ENCODE measurements around the gene AKAP14. TPM values are rescaled to one million over a fixed set of nuclear protein-coding genes. Genes with fewer than 3 reads are reported as not detected.

The AKAP14 gene
- total RNA-seq (not detected), polyA plus RNA-seq (not detected), total RNA-seq (not detected)

DNA sequence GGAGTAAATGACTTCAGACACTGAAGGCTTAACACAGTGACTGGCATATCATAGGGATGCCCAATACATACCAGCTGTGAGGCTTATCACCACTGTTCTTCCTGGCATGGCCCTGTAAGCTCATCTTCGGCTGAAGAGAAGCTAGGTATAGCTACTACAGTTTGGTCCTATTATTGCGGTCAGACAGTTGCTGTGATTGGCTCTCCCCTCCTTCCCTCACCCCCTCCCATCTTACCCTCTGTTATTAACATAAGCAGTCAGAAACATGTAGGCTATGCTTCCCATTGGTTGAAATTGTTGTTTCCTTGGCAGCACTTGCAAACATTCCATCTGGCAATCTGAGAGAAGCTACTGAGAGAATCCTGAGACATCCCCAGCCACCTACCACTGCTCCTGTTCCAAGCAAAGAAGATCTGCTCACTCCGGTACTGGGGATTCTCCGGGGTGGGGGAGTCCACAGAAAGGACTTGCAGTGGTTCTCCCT lies at the start of gene AKAP14:
Gene AKAP14 (plus strand): TSS at position 51 of the 484 bp plus-strand sequence. CDS start 7,331 bp downstream, outside the sequence.
- Histone ChIP-seq H3K36me3 (ENCODE audit: control insufficient read depth in 2 of 3, insufficient read depth in 3 of 3, low read length in 3 of 3) (no peaks in the 10 kb centered on the region), H3K27me3 (ENCODE audit: control insufficient read depth in 2 of 2, insufficient read depth in 2 of 2, low read length in 2 of 2) (no peaks in the 10 kb centered on the region), H3K4me3 (ENCODE audit: low read length) (no peak within 1 kb of the TSS), H3K27ac (ENCODE audit: low read depth, low read length) (no peak within 1 kb of the TSS), H3K4me1 (ENCODE audit: control insufficient read depth in 2 of 2, insufficient read depth in 2 of 2, low read length in 2 of 2) (no peaks in the 10 kb centered on the region), H3K9me3 (ENCODE audit: control insufficient read depth in 2 of 3, low read length in 3 of 3) (no peaks in the 10 kb centered on the region)
- Mint-ChIP-seq H3K4me1 (peaks cover 0 to 3% (median 0%) of the 10 kb centered on the region in 7 donors), H3K27me3 (no peaks in the 10 kb centered on the region), H3K4me3 (no peak within 1 kb of the TSS), H3K27ac (no peak within 1 kb of the TSS), H3K9me3 (no peaks in the 10 kb centered on the region), H3K36me3 (no peaks in the 10 kb centered on the region)
- intact Hi-C loops (cut with micrococcal nuclease): no loop called here
- CTCF ChIA-PET: no interaction called here
- DNase-seq (no peak), ATAC-seq (no peak)
- POLR2A ChIA-PET: no interaction called here

DNA sequence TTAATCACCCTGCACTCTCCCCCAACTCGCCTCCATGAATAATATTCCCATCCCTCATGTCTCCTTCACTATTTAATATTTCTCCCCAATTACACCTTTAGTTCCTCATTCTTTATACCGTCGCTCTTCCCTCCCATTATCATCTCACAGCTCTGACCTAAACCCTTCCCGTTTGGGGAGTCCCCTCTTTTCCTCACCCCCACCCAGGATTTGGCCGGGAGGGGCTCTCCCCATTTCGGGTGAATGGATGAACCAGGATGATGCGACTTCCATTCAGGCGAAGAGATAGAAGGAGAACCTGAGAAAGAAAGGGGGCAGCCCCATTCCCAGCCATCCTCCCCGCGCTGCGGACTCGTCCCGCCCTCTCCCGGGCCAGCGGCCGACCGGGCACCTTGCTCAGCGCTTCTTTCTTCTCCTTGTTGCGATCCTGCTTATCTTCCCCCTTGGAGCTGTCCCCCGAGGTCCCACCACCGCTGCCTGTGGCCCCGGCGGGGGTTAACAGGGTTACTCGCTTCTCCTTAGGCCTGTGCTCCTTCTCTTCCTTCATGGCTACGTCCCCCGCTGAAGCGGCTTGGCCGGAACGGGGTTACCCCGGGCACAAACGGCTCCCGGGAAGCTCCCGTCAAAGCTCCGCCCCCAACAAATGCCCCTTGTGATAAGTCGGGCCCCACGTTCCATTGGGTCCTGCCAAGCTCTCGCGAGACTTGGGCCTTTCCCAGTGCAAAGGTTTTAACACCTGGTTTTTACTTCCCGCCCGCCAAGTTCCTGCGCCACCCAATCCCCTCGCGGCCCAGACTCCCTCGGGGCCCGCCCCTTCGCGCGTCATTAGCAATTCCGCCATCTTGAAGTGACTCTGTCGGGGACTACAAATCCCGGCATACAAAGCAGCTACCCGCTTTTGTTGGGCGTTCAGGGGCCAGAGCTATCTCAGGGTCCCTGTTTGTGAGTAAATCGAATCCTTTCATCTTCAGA lies 43.0 kb upstream of the AKAP14 start, which contains the start of gene UPF3B:
Gene UPF3B (minus strand): TSS at position 582 of the 972 bp plus-strand sequence. CDS start 35 bp downstream, at position 547.
- Mint-ChIP-seq H3K4me1 (peaks cover 3 to 29% (median 23%) of the 10 kb centered on the region in 7 donors), H3K27ac (peak within 1 kb of the TSS; percentile 87 to 99 (median 97)), H3K36me3 (peaks cover 0 to 8% (median 3%) of the 10 kb centered on the region in 5 donors), H3K4me3 (peak within 1 kb of the TSS; percentile 89 to 100 (median 98)), H3K27me3 (peaks cover 0 to 3% (median 0%) of the 10 kb centered on the region in 5 donors), H3K9me3 (peaks cover 0 to 2% (median 0%) of the 10 kb centered on the region in 11 donors)
- Histone ChIP-seq H3K9me3 (ENCODE audit: control insufficient read depth in 2 of 3, low read length in 3 of 3) (no peaks in the 10 kb centered on the region), H3K36me3 (ENCODE audit: control insufficient read depth in 2 of 3, insufficient read depth in 3 of 3, low read length in 3 of 3) (peaks cover 0 to 6% (median 0%) of the 10 kb centered on the region in 3 experiments), H3K4me3 (ENCODE audit: low read length) (peak within 1 kb of the TSS; percentile 88), H3K4me1 (ENCODE audit: control insufficient read depth in 2 of 2, insufficient read depth in 2 of 2, low read length in 2 of 2) (no peaks in the 10 kb centered on the region), H3K27ac (ENCODE audit: low read depth, low read length) (peak within 1 kb of the TSS; percentile 95), H3K27me3 (ENCODE audit: control insufficient read depth in 2 of 2, insufficient read depth in 2 of 2, low read length in 2 of 2) (no peaks in the 10 kb centered on the region)
- POLR2A ChIA-PET: interaction anchor here (0.5 to 2.5 kb wide), 10 partner anchors 9 to 396 kb away, joined by 3 to 27 read pairs (median 5); partner anchors contain the start of genes NDUFA1, RNF113A and RPL39
- CTCF ChIA-PET: interaction anchor here (0.6 to 0.9 kb wide), 2 partner anchors 61 to 244 kb away, joined by 3 to 5 read pairs; partner anchors contain the start of gene RPL39
- peak; percentile 98 for ATAC-seq
- peak; percentile 67 to 96 (median 92) for DNase-seq
- intact Hi-C loops (cut with micrococcal nuclease): loop anchor here (1.0 to 5.0 kb wide), 8 partner anchors 19 to 384 kb away; partner anchors contain the start of genes NDUFA1 (in 2 of the 2), RNF113A (in 2 of the 2), RPL39 (in 2 of the 2) and SLC25A5 (in 2 of the 2)

DNA sequence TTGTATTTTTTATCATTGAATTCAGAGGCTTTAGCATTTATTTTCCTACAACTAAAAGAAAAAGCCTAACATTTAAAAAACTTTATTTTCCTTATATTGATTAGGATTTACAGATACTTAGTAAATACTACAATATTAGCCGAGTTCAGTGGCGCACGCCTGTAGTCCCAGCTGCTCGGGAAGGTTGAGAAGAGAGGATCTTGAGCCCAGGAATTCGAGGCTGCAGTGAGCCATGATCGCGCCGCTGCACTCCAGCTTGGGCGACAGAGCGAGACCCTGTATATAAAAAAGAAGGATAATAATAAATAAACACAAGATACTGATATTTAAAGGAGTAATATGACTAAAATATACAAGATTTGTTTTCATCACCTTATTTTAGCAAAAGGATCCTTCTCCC lies 42.2 kb upstream of the AKAP14 start:
- H3K27ac ChIP-seq (ENCODE audit: low read depth, low read length): peak overlapping the region; percentile 79
- peak overlapping the region in 8 of 9 donors; percentile 87 to 99 (median 97) for H3K27ac Mint-ChIP-seq
- H3K4me1 Mint-ChIP-seq: peaks cover 3 to 29% (median 23%) of the 10 kb centered on the region in 7 donors
- ATAC-seq (no peak), DNase-seq (no peak)
- peaks cover 0 to 6% (median 0%) of the 10 kb centered on the region in 3 experiments for H3K36me3 ChIP-seq (ENCODE audit: control insufficient read depth in 2 of 3, insufficient read depth in 3 of 3, low read length in 3 of 3)
- peaks cover 0 to 3% (median 0%) of the 10 kb centered on the region in 5 donors for H3K27me3 Mint-ChIP-seq
- ChIA-PET CTCF (interaction anchor here (0.9 kb wide), 1 partner anchor 62 kb away, joined by 5 read pairs; the partner anchor contains the start of gene RPL39), POLR2A (interaction anchor here (0.7 to 2.5 kb wide), 8 partner anchors 8 to 164 kb away, joined by 3 to 27 read pairs (median 4); partner anchors contain the start of genes NDUFA1, RNF113A and RPL39)
- H3K9me3 Mint-ChIP-seq: peaks cover 0 to 2% (median 0%) of the 10 kb centered on the region in 11 donors
- intact Hi-C loops (cut with micrococcal nuclease): loop anchor here (1.0 to 5.0 kb wide), 8 partner anchors 18 to 385 kb away; partner anchors contain the start of genes NDUFA1 (in 2 of the 2), RNF113A (in 2 of the 2), RPL39 (in 2 of the 2) and SLC25A5 (in 2 of the 2)
- H3K4me3 ChIP-seq (ENCODE audit: low read length): peak overlapping the region; percentile 20
- no peaks in the 10 kb centered on the region for H3K27me3 ChIP-seq (ENCODE audit: control insufficient read depth in 2 of 2, insufficient read depth in 2 of 2, low read length in 2 of 2)
- no peaks in the 10 kb centered on the region for H3K4me1 ChIP-seq (ENCODE audit: control insufficient read depth in 2 of 2, insufficient read depth in 2 of 2, low read length in 2 of 2)
- H3K4me3 Mint-ChIP-seq: peak overlapping the region; percentile 89 to 100 (median 98)
- peaks cover 0 to 7% (median 3%) of the 10 kb centered on the region in 5 donors for H3K36me3 Mint-ChIP-seq
- H3K9me3 ChIP-seq (ENCODE audit: control insufficient read depth in 2 of 3, low read length in 3 of 3): no peaks in the 10 kb centered on the region

DNA sequence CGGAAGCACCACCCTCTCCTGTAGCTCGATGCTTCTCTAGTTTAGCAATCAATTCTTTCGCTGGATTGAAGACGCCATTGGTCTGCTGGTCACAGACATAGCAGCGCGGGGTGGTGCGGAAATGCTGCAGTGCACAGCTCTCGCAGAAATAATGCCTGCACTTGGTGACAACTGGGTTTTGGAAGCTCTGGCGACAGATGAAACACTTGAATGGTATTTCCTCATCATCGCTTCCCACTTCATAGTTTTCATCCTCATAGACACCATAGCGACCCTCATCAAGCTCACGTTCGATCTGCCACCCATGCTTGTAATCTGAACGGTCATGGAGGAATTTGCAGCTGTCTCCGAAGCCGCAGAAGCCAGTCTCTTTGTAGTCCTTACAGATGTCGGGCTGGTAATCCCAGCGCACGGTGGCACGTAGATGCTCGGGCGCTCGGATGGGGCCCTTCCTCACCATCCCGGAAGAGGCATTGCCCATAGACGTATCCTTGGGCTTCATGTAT lies 25.0 kb upstream of the AKAP14 start:
- intact Hi-C loops (cut with micrococcal nuclease): loop anchor here (1.0 to 5.0 kb wide), 16 partner anchors 11 to 1523 kb away; partner anchors contain the start of genes NKAP (in 2 of the 2), NKRF (in 2 of the 2), PGRMC1 (in 2 of the 2) and RPL39 (in 2 of the 2)
- H3K4me3 ChIP-seq (ENCODE audit: low read length): peak overlapping the region; percentile 90

DNA sequence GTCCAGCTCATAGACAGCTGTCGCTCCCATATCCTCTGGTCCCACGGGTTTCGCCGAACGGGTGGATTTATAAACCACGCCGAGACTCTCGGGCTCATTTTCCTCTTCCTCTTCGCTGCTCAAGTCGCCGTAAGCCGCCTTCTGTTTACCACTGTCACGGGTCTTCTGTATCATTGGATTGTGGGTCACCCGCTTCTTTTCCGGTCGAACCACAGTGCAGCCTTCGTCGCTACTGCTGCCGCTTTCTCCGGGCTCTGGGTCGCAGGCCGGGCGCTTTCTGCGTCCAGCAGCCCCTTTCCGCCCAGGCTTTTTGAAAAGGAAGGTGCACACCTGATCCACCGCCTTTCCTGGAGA lies 24.5 kb upstream of the AKAP14 start:
- peaks cover 6 to 35% (median 15%) of the 10 kb centered on the region in 7 donors for H3K4me1 Mint-ChIP-seq
- ChIA-PET CTCF (interaction anchor here (0.8 kb wide), 1 partner anchor 11 kb away, joined by 3 read pairs; no protein-coding TSS in a partner anchor), POLR2A (interaction anchor here (0.6 to 4.1 kb wide), 16 partner anchors 9 to 296 kb away, joined by 3 to 46 read pairs (median 6); partner anchors contain the start of genes NKRF, RPL39, SOWAHD and UBE2A)
- DNase-seq (peak in 1 of 9 donors; percentile 51), ATAC-seq (peak; percentile 58)
- no peaks in the 10 kb centered on the region for H3K9me3 ChIP-seq (ENCODE audit: control insufficient read depth in 2 of 3, low read length in 3 of 3)
- intact Hi-C loops (cut with micrococcal nuclease): loop anchor here (1.0 to 5.0 kb wide), 16 partner anchors 10 to 1524 kb away; partner anchors contain the start of genes NKAP (in 2 of the 2), NKRF (in 2 of the 2), PGRMC1 (in 2 of the 2) and RPL39 (in 2 of the 2)
- no peaks in the 10 kb centered on the region for H3K27me3 ChIP-seq (ENCODE audit: control insufficient read depth in 2 of 2, insufficient read depth in 2 of 2, low read length in 2 of 2)
- H3K27ac ChIP-seq (ENCODE audit: low read depth, low read length): peak overlapping the region; percentile 88
- H3K4me3 Mint-ChIP-seq: peak overlapping the region; percentile 86 to 100 (median 97)
- H3K9me3 Mint-ChIP-seq: peaks cover 0 to 6% (median 0%) of the 10 kb centered on the region in 11 donors
- H3K4me1 ChIP-seq (ENCODE audit: control insufficient read depth in 2 of 2, insufficient read depth in 2 of 2, low read length in 2 of 2): peaks cover 7 to 8% of the 10 kb centered on the region in 2 donors
- H3K4me3 ChIP-seq (ENCODE audit: low read length): peak overlapping the region; percentile 90
- peak overlapping the region; percentile 94 to 100 (median 99) for H3K27ac Mint-ChIP-seq
- peaks cover 0 to 13% (median 3%) of the 10 kb centered on the region in 5 donors for H3K36me3 Mint-ChIP-seq
- H3K27me3 Mint-ChIP-seq: no peaks in the 10 kb centered on the region
- no peaks in the 10 kb centered on the region for H3K36me3 ChIP-seq (ENCODE audit: control insufficient read depth in 2 of 3, insufficient read depth in 3 of 3, low read length in 3 of 3)

More for the DNA sequence above, 25.0 kb upstream of the AKAP14 start:
- peaks cover 0 to 13% (median 0%) of the 10 kb centered on the region in 5 donors for H3K36me3 Mint-ChIP-seq
- no peaks in the 10 kb centered on the region for H3K27me3 Mint-ChIP-seq
- peak overlapping the region; percentile 94 to 100 (median 99) for H3K27ac Mint-ChIP-seq
- H3K4me1 Mint-ChIP-seq: peaks cover 6 to 35% (median 15%) of the 10 kb centered on the region in 7 donors
- Histone ChIP-seq H3K4me1 (ENCODE audit: control insufficient read depth in 2 of 2, insufficient read depth in 2 of 2, low read length in 2 of 2) (peaks cover 7 to 8% of the 10 kb centered on the region in 2 donors), H3K27ac (ENCODE audit: low read depth, low read length) (peak overlapping the region; percentile 88), H3K27me3 (ENCODE audit: control insufficient read depth in 2 of 2, insufficient read depth in 2 of 2, low read length in 2 of 2) (no peaks in the 10 kb centered on the region), H3K36me3 (ENCODE audit: control insufficient read depth in 2 of 3, insufficient read depth in 3 of 3, low read length in 3 of 3) (no peaks in the 10 kb centered on the region), H3K9me3 (ENCODE audit: control insufficient read depth in 2 of 3, low read length in 3 of 3) (no peaks in the 10 kb centered on the region)
- peak overlapping the region; percentile 86 to 100 (median 97) for H3K4me3 Mint-ChIP-seq
- DNase-seq (peak in 7 of 9 donors; percentile 17 to 38 (median 31)), ATAC-seq (peak; percentile 20)
- ChIA-PET POLR2A (interaction anchor here (0.7 to 4.1 kb wide), 16 partner anchors 9 to 1374 kb away, joined by 3 to 46 read pairs (median 4); partner anchors contain the start of genes NKRF, RPL39, SEPTIN6 and SOWAHD), CTCF (interaction anchor here (0.8 to 0.9 kb wide), 2 partner anchors 11 to 17 kb away, joined by 3 read pairs; no protein-coding TSS in a partner anchor)
- peaks cover 0 to 6% (median 0%) of the 10 kb centered on the region in 11 donors for H3K9me3 Mint-ChIP-seq

All from naive thymus-derived CD4-positive, alpha-beta T cell (primary cell).